ENCODE data around the gene NDUFB2. TPM values are rescaled to one million over a fixed set of nuclear protein-coding genes. Genes with fewer than 3 reads are reported as not detected.

NDUFB2 gene
- total RNA-seq, 4 donors from 2014 or later: 112 to 308 (median 163) TPM

DNA sequence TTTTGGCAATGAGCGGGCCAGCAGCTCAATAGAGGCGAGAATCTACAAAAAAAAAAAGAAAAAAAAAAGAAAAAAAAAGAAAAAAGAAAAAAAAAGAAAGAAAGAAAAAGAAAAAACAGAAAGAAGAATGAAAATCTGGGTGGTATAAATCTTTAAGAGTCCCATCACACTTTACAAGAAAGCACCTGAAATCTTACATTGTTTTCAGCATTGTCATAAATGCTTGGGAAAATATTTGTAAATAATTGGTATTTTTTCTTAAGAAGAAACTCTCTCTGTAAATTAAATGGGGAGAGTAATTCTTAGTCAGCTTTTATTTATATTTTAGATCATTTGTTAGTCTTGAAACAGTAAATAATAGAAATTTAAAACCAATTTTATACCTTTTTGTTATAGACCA is 38.2 kb downstream of the NDUFB2 start:
- TF ChIP-seq, protein P1, sequence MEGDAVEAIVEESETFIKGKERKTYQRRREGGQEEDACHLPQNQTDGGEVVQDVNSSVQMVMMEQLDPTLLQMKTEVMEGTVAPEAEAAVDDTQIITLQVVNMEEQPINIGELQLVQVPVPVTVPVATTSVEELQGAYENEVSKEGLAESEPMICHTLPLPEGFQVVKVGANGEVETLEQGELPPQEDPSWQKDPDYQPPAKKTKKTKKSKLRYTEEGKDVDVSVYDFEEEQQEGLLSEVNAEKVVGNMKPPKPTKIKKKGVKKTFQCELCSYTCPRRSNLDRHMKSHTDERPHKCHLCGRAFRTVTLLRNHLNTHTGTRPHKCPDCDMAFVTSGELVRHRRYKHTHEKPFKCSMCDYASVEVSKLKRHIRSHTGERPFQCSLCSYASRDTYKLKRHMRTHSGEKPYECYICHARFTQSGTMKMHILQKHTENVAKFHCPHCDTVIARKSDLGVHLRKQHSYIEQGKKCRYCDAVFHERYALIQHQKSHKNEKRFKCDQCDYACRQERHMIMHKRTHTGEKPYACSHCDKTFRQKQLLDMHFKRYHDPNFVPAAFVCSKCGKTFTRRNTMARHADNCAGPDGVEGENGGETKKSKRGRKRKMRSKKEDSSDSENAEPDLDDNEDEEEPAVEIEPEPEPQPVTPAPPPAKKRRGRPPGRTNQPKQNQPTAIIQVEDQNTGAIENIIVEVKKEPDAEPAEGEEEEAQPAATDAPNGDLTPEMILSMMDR (IDR thresholded peaks at IDR 0.05; ENCODE audit: low read depth): no peak

DNA sequence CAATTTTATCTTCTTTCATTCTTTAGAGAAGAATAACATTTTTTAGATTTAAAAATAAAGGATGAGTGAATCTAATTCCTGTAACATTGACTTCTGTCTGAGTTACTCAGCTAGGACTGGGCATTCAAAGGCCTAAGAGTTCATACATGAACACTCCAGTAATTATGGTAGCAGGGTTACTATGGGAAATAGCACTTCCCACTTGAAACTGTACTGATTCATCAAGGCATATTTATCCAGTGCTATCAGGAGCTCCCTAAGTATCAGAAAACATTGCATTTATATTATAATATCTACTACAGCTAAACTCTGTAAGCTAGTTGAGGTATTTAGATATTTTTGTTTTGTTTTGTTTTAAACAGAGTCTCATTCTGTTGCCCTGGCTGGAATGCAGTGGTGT is 41.8 kb downstream of the NDUFB2 start:
- TF ChIP-seq, protein P1 (IDR thresholded peaks at IDR 0.05; ENCODE audit: low read depth): no peak

DNA sequence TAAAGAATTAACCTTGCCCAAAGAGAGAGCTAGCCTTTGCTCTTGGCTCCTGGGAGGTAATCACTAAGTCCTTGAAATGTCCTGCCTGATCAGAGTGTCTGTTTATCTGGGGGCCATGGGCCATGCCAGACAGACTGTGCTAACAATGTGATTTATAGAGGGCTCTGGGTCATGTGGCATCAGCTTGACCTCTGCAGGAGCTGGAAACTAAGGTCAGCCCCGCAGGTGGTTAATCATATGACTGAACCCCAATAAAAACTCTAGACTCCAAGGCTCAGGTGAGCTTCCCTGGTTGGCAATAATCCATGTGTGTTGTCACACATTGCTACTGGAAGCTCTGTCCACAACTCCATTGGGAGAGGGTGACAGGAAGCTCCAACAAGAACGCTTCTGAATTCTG is 47.5 kb downstream of the NDUFB2 start:
- TF ChIP-seq, protein P1 (IDR thresholded peaks at IDR 0.05; ENCODE audit: low read depth): no peak

- TF ChIP-seq, protein P1 (IDR thresholded peaks at IDR 0.05; ENCODE audit: low read depth): no peak
These were observed 49.0 kb downstream of the NDUFB2 start for GRCh38 chr7:140745266-140746058.

DNA sequence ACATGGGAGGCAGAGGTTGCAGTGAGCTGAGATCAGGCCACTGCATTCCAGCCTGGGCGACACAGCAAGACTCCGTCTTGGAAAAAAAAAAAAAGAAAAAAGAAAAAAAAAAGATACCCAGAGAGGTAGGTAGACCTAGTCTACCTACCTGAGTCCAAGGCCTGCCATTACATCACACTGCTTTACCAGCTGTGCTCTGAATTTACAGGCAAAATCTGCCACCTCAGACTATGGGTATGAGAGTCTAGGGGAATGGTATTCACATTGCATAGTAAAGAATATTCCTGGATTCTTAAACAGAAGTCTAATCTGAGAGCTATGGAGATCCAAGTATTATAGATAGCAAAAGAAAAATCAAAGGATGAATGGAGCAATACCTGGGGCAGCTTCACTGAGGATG is 50.2 kb downstream of the NDUFB2 start:
- TF ChIP-seq, protein P1 (IDR thresholded peaks at IDR 0.05; ENCODE audit: low read depth): no peak

DNA sequence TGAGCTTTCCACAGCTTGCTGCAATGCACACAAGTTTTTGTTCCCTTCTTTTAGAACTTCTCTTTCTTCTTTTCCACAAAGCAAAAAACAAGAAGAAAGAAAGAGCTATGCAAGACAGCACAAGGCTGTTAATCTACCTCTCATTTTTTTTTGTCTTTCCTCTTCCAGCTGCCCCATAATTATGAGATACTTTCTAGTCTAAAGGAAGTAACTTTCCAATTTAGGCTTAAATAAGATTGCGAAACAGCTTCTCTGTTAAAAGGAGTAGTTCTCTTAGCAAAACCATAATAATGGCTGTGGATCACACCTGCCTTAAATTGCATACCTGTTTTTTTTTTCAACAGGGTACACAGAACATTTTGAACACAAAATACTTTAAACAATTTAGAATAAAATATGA is 56.0 kb downstream of the NDUFB2 start:
- TF ChIP-seq, protein P1 (IDR thresholded peaks at IDR 0.05; ENCODE audit: low read depth): no peak

DNA sequence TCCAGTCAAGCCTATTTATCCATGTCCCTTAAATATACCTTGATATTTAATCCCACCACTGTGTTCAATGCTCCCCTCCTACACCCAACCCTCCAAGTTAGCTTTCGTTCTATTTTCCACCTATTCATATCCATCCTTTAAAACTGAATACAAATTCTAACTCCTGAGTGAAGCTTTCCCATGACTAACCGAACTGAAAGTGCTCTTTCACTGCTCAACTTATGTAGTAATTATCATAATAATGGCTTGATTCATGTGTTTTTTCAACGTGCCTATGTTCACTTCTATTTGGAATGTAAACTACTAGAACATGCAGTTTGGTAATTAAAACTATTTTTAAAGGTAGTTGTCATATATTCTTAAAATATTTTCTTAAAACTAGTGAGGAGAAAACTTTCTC is 58.0 kb downstream of the NDUFB2 start:
- TF ChIP-seq, protein P1 (IDR thresholded peaks at IDR 0.05; ENCODE audit: low read depth): no peak

Other genes starting within 250 kb of the NDUFB2 start
- 10 to 100 TPM; 56.6 to 86.5 (median 77.8) TPM for gene MKRN1, start 217.2 kb upstream of the NDUFB2 start, total RNA-seq
- gene DENND2A, start 55.9 kb upstream of the NDUFB2 start, total RNA-seq: 10 to 100 TPM in 3 of 4 donors, 1 to 10 TPM in 1; 6.8 to 13.6 (median 10.6) TPM
- gene ADCK2, start 23.8 kb upstream of the NDUFB2 start, total RNA-seq: 10 to 100 TPM in 3 of 4 donors, 1 to 10 TPM in 1; 6.8 to 45.0 (median 19.9) TPM
- gene BRAF, start 228.2 kb downstream of the NDUFB2 start, total RNA-seq: 10 to 100 TPM; 37.1 to 56.9 (median 45.3) TPM